ENCODE measurements around the gene USP9Y.

USP9Y gene

DNA sequence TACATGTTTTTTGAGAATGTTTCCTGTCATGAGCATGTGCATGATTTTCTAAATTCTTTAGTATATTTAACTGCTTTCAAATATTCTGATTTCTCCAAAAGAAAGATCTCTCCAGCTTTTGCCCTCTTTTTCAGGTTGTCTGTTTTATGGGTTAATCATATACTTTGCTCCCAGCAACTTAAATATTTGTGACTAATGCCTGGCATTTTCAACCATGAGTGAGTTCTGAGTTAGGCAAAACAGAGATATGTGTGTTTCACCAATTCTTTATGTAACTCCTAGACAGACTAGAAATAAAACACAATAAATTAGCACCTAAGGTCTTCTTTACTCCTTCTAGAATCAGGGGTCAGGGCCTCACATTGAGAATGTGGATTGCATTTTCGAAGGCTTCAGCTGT is 107.0 kb downstream of the USP9Y start:
- DNase-seq, result no peak

DNA sequence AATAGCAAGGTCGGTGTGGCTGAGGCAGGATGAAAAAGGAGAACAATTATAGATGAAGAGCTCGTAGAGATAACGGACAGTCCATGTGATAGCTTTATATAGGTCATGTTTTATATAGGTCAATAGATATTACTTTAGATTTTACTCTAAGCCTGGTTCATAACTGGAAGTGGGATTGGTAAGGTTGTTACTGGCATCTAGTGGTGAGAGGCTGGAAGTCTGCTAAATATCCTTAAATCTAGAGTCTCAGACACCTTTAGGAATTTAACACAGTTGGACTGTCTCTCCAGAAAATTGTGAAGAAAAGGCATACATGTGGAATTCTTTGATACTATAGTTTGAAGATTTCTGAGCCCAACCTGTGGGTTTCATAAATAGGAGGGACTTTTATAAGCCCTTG is 108.0 kb downstream of the USP9Y start:
- no peak for DNase-seq

DNA sequence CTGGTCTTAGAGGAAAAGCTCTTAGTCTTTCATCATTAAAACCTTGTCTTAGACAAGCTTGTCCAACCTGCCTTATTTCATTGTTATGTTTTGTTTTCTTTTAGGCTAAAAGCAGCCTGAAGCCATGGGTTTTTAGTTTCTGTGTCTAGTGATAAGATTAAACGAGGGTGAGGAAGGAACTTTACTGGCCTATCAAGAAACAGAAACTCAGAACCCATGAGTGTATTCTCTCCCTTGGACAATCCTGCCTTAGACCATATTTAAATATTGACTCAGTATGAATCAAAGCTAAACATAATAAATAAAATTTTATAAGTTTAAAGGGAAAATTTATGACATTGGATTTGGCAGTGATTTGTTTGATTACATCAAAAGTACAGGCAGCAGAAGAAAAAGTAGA is 122.4 kb downstream of the USP9Y start:
- DNase-seq, result no peak

DNA sequence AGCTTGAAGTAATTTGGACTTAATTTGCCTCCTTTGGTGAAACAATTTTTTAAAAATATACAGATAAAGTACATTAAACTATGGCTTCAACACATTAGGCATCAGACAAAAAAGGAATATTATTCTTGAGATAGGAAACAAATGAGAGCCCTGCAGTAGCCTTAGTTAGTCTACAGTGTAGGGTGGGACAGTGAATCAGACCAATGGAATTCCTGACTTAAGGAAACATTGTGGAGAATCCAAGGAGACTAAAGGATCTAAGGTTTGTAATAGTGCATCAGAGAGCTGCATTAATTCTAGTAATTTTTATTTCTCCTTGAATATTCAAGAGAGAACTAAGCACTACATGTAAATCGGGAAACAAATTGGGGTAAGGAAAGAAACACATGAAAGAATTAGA is 125.8 kb downstream of the USP9Y start:
- DNase-seq, result no peak

DNA sequence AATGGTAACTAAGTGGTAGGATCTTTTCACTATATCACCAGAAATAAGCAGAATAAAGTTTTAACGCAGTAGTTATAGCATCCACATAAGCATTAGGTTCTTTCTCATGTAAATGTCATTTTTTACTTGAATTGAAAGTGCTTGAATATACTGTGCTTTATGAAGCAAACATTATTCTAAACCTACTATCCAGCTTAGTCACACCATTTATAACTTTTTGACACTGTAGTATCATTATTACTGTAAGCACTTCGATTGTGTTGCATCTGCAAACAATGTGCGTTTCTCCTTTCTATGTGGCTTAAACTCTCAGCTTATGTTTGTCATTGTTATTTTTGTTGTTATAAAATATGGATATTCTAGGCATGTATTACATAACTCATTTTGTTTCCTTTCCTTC is 132.3 kb downstream of the USP9Y start:
- no peak for DNase-seq

DNA sequence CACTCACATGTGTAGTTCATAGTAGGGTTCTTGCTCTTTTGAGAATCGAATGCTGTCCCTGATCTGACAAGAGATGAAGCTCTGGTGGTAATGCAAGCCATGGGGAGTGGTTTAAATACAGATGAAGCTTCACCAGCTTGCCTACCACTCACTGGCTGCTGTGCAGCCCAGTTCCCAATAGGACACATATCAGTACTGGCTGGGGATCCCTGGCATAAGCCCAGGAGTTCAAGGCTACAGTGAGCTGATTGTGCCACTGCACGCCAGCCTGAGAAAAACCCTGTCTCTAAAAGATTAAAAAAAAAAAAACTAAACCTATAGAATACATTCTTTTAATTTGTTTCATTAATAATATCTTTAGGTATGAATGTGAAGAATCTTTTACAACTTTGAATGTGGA is 136.5 kb downstream of the USP9Y start:
- DNase-seq, result no peak

DNA sequence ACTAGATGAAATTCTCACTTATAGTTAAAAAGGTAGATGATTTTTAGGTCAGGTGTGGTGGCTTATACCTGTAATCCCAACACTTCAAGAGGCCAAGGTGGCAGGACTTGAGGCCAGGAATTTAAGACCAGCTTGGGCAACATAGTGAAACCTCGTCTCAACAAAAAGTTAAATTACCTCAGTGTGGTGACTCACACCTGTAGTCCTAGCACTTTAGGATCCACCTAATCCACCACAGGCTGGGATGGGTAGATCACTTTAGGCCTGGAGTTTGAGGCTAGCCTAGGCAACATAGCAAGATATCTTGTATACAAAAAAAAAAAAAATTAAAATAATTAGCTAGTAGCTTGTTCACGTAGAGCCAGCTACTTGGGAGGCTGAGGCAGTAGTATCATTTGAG is 140.3 kb downstream of the USP9Y start:
- no peak for DNase-seq

DNA sequence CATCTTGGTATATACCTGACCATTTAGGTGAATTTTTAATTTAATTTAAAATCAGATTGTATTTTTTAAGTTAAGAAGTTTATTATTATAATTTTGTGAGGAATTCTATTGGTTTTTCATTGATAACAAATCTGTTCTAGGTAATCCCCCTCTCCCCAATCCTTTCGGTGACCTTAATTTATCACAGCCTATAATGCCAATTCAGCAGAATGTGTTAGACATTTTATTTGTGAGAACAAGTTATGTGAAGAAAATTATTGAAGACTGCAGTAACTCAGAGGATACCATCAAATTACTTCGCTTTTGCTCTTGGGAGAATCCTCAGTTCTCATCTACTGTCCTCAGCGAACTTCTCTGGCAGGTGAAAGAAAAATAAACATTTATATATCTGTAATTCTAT is 145.8 kb downstream of the USP9Y start:
- DNase-seq, result no peak

DNA sequence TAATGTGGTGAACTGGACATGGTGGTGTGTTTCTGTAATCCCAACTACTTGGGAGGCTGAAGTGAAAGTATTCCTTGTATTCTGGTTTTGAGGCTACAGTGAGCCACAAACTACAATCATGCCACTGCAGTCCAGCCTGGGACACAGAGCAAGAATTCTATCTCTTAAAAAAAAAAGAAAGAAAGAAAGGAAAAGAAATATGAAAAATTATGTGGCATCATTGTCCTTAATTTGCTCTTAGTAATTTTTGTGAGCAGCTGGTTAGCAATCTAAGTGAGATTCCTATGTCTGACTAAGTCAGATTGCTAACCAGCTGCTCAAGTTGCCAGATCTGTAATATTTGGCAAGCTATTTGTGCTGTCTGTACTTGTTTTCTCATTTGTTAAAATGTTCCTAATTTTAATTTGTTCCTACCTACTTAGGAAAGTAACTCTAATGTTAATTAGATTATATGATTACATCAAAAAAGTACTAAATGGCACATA is 154.8 kb downstream of the USP9Y start:
- DNase-seq, result no peak

DNA sequence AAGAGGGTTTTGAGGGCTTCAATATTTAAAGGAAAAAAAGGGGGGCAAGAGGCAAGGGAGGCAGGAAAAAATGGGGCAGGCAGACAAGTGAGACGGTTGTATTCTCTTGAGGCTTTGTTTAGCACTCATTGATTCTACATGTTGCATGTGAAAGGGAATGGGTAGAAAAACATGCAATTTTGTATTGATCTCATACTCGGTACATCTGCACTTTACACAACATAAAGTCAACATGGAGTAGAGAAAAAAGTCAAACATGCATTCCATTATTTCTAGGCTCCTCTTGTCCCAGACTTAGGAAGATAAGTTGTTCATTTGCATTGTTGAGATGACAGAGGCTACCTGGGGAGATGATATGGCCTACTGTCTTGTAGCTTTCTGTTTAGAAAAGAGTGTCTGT is 166.9 kb downstream of the USP9Y start:
- no peak for DNase-seq

DNA sequence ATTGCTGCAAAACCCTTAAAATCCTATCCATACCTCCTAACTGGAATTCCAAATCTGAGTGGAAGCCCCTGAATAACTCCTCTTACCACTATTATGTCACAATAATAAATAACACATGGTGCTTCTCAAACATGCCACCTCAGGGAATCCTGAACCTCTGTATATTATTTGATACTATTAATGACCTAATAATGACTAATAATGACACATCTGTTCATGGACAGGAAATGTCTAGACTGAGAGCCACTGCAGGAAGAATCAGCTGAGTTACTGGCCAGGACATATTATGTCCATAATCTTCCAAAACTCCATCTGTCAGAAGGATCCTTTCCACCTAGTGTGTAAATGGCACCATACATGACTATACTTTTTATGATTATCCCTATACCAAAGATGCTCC is 195.9 kb downstream of the USP9Y start:
- DNase-seq, result no peak

DNA sequence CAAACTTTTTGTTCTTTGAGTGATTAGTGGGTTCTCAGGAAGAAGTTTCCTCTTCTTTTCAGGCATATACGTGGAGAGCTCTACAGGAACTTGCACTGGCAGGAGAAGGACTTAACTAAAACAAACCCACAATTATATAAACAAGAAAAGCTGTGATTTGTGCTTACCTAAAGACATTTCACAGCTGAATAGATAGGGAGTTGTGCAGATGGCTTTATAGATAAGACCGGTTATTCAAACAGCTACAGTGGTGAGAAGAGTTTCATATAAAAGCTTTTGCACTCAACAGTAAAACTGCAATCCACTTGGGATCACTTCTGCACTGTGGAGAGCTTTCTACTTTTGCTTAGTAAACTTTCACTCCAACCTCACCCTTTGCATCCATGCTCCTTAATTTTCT is 197.6 kb downstream of the USP9Y start:
- DNase-seq, result no peak

DNA sequence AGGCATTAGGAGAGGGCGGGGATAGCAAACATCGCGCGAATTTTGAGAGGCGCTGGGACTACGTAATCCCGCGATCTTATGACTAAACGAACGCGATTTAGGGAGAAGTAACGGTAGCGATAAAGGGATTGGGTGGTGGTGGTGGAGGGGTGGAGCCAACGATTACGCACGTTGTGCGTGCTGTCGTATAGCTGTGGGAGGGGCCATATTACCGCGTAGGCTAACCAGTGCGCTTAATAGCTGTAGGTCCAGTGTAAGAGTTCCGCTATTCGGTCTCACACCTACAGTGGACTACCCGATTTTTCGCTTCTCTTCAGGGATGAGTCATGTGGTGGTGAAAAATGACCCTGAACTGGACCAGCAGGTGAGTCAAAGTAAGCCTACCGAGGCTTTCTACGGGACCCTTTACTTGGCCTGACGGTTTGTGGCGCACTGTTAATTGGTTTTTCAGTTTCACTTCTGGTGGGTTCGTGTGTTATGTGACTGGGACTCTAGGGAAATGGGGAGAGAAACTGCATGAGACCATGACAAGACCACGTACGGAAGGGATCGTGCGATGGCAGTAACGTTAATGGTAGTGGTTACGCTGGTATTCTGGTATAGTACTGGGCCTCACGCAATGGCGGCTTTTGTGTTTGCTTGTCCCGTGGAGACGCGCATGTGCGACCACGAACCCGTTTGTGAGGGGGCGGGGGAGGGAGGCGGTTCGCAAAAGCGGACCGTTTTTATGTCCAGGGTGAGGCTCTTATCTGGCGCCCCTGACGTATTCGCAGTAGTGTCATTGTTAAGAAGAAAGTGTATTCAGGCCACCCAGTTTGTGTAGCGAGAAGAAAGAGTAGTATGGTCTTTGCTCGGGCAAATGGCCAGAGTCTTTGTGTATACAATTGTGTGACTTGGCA is 203.8 kb downstream of the USP9Y start, which contains the start of gene DDX3Y:
DDX3Y (plus strand) TSS at position 251 of the 899 bp plus-strand sequence; CDS start at position 320, 69 bp downstream.
- no peak for DNase-seq

DNA sequence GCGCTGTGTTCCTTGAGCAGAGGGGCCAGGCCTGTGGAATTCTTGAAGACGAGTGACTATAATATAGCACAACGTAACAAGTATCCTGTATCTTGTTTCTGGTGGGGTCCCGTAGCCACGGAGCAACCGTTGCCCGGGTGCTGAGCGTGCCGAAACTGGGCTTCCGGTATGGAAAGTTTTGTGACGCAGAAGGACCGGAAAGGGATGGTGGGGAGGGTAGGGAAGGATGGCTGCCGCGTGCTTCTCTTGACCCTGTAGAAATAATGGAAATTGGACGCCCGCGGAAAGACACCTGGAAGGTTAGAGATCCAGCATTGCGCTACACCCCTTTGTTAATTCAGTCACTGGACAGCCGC is 204.5 kb downstream of the USP9Y start:
- no peak for DNase-seq

DNA sequence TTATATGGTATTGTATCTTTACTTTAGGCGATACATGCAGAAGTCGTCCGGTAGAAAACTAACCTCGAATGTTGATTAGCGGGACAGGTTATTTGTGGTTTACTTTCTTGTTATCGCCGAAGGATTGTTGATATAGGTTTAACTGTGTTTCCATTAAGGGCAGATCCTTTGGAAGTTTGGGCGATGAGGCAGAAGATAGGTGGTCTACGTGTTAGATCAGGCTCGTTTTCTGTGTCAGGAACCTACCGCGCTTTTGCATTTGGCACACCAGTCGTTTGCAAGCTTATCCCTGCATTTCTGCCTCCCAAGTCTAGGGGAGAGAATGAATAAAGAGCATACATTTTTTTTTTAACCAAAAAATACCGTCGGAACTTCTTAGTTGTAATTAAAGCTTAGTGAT is 204.9 kb downstream of the USP9Y start:
- no peak for DNase-seq
